HG03432 (cell line): ENCODE measurements around the gene PIKFYVE.
"Not testable (repeated sequence)": the region's sequence is repeated elsewhere in the genome, so short reads cannot be mapped to it uniquely, and the experiment has no call there.

ENCODE experiments used
- ATAC-seq: cut with Tn5 transposase; IDR thresholded peaks from one replicate; pipeline ENCODE4 v1.9.1; 2021; ENCODE audit warnings: mild to moderate bottlenecking, moderate library complexity; ENCODE audit not compliant: unreplicated experiment

PIKFYVE gene

DNA sequence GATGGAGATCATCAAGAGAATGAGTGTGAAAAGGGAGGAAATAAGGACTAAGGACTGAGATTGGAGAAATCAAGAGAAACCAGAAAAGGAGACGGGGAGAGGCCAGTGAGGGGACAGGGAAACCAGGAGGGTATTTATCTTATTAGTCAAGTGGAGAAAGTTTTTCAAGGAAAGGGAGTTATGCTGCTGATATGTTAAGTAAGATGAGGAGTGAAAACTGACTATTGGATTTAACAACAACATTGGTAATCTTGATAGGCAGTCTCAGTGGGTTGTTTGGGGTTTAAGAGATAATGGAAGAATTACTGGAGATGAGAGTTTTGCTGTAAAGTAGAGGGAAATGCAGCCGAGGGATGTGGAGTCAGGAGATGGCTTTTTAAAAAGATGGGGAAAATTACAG, 30.6 kb downstream of the PIKFYVE start:
- ATAC-seq = no peak

DNA sequence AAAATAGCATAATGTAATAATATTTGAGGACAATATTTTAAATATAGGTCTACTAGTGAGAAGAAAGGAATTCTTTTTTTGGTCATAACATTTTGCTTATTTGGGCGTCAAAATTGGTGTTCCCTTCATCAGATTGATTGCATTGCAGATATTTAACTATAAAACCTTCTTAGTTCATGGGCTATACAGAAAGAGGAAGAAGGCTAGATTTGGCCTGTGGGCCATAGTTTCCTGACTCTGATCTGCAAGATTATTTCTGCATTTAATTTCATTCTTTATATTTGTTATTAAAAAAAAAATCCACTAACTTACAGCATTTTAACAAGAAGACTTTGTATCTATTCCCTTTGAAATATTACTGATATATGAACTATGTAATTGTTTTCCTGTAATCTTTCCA, 31.9 kb downstream of the PIKFYVE start:
- no peak for ATAC-seq

DNA sequence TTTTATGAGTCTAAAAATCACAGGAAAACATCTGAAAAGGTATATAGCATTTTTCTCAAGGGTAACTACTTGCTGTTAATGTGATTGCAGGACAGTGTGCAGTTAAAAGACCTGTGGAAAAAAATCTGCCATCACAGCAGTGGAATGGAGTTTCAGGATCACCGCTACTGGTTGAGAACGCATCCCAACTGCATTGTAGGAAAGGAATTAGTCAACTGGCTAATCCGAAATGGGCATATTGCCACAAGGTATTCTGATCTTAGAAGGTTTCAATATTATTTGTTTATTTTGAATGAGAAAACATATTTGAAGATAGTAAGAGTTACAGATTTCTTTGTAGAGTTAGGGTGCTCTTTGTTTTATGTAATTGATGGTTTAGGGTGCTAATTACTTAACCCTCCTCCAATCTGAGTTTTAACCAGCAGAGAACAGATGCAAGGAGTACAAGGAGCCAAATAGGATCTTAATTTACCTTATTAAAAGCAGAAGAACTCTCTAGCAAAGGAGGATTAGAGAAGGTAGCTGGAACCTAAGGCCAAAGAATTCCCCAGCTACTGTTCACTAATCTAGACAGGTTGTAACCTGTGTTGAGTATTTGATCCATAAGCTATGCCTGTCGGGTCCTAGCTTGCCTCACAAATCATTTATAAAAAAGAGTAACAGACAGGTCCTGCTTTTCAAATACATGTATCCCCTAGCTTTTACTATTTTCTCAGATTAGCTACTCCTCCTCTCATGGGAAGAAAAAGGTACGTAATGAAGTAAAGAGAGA, 35.0 kb downstream of the PIKFYVE start:
- no peak for ATAC-seq

DNA sequence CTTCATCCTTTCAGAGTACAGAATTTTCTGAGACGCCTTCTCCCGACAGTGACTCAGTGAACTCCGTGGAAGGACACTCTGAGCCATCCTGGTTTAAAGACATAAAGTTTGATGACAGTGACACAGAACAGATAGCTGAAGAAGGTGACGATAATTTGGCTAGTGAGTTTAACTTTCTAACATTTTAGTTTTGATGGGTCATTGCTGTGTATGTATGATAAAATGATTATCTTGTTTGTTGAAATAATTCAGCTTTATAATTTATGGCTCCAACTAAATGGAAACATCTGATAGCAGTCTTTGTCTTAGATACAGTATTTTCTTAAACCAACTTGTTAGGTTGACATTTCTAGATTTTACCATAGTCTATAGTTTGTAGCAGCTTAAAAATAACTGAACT, 38.1 kb downstream of the PIKFYVE start:
- ATAC-seq = no peak

- no peak for ATAC-seq
Observed at GRCh38 chr2:208304695-208305094, 38.6 kb downstream of the PIKFYVE start.

GRCh38 chr2:208306291-208306690, 40.2 kb downstream of the PIKFYVE start:
- ATAC-seq = no peak

DNA sequence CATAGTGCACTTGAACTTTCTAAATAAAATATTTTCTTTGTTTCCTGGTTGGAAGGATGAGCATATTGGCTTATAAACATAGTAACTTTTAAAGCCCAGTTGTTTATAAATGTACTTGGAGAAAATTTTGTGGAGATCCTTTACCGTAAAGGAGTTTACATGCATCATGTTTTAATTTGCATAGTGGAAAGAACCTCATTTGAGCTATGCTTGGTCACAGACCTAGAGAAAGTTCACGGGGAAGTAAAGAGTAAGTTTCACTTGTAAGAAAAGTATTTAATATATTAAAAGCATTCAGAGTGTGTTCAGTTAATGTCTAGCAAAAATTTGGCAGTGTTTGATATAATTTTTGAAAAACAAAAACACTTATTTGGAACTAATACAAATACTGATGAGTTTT, 45.3 kb downstream of the PIKFYVE start:
- ATAC-seq = peak; percentile 64

- peak; percentile 65 for ATAC-seq
Observed at GRCh38 chr2:208311954-208312353, 45.9 kb downstream of the PIKFYVE start.

- peak; percentile 68 for ATAC-seq
Observed at GRCh38 chr2:208315081-208315788, 49.2 kb downstream of the PIKFYVE start.

DNA sequence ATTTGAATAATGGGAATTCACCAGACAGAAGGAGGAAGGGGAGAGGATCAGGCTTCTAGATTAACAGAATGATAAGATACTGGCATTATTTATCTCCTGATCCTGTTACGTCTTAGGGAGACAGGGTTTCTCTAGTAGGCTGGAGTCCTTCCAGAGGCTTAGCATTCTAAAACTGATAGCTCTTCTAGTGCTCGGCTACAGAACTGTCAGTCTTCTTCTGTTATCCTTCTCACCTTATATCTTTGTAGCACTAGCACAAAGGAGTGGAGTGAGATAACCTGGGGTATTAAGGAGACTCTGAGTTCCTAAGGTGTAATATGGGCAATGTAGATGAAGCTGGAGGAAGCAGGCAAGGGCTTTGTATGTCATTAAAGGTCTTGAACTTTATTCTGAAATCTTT, 52.1 kb downstream of the PIKFYVE start:
- ATAC-seq = no peak

DNA sequence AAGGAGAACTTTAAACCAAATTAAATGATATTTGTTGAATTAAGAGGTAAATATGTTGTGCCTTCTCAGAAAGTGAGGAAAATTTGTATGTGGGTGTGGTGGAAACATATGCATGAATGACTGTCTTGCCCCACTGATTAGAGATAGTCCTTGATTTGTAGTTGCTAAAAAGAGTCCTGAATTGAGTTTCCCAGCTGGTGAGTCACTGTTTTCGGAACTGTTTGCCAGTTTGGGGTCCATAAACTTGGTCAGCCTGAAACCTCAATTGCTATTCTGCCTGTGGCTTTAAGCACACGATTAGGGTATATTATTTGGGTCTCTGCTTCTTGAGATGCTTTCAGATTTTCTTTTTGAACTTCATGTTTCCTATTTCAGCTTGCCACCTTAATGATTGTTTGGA, 53.3 kb downstream of the PIKFYVE start:
- ATAC-seq = peak; percentile 41

- ATAC-seq = peak; percentile 94
Observed at GRCh38 chr2:208320686-208321085, 54.6 kb downstream of the PIKFYVE start.

DNA sequence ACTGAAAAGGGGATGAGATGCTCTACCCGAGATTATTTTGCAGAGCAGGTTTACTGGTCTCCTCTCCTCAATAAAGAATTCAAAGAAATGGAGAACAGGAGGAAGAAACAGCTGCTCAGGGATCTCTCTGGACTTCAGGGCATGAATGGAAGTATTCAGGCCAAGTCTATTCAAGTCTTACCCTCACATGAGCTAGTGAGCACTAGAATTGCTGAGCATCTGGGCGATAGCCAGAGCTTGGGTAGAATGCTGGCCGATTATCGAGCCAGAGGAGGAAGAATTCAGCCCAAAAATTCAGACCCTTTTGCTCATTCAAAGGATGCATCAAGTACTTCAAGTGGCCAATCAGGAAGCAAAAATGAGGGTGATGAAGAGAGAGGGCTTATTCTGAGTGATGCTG, 60.0 kb downstream of the PIKFYVE start:
- no peak for ATAC-seq

GRCh38 chr2:208329485-208329884, 63.4 kb downstream of the PIKFYVE start:
- no peak for ATAC-seq

DNA sequence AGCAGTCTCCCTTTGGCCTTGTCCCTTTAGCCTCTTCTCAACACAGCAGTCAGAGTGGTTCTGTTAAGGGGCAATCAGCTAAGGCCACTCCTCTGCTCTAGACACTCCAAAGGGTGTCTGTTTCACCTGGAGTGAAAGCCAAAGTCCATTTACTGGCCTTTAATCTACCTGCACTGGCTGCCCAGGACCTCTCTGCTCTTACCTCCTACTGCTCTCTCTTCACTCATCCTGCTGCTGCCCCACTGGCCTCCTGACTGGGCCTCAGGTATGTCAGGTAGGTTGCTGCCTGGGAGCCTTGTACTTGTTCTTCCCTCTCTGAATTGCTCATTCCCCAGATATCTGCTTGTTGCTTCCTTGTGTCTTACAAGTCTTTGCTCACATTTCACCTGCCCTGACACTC, 68.2 kb downstream of the PIKFYVE start:
- no peak for ATAC-seq

DNA sequence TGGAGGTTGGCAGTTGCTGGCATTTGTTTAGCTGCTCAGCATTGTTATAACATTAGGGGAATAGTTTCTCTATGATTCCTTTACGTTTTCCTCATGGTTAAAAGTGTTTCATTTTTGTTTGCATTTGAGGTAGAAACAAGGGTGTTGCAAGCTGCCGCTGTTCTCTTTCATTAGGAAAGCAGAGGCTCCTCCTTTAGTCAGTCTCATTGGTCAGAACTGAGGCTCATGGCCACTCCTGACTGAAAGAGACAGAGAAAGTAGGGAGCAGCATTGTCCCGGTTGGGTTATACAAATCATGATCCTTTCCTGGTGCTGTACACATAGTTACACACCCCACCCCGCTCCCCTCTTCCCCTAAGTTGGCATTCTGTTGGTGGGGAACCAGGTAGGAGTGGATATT, 80.7 kb downstream of the PIKFYVE start:
- no peak for ATAC-seq

GRCh38 chr2:208350610-208351009, 84.6 kb downstream of the PIKFYVE start:
- no peak for ATAC-seq

GRCh38 chr2:208352644-208353567, 86.9 kb downstream of the PIKFYVE start:
- ATAC-seq = no peak

DNA sequence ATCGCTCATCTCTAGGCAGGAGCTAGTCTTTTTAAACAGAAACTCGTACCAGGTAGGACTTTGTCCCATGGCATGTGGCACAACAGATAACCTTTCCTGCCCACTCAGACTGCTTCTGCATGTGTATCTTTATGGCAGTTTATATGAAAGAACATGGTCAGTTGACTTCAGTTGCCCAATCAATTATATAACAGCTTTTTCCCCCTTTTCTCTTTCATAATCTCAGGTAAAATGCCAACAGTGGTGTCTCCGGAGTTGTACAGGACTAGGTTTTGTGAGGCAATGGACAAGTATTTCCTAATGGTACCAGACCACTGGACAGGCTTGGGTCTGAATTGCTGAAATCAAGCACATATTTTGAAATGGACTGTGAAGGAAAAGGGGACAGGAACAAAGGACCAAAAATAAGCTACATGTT, 88.9 kb downstream of the PIKFYVE start:
- no peak for ATAC-seq

DNA sequence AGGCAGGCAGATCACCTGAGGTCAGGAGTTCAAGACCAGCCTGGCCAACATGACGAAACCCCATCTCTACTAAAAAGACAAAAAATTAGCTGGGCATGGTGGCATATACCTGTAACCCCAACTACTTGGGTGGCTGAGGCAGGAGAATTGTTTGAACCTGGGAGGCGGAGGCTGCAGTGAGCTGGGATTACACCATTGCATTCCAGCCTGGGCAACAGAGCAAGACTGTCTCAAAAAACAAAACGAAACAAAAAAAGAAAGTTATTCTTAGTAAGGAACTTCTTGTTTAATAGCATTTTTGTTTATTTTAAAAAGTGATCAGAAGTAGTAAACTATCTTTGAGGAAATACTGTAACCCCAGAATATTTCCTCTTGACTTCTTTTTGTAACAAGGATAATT, 90.4 kb downstream of the PIKFYVE start:
- not testable (repeated sequence) for ATAC-seq

GRCh38 chr2:208356846-208357574, 91.0 kb downstream of the PIKFYVE start:
- no peak for ATAC-seq
